Brain microvascular endothelial cell (primary cell): ENCODE measurements around the gene EXOC1L.

Source experiments
- DNase-seq: peaks from one replicate; pipeline ENCODE4 v3.0.0-alpha.2; 2020
- H3K27ac ChIP-seq: fragments of 250-450 bp; sonication (Bioruptor Pico); 2 replicates; pipeline ENCODE4 v1.5.1; 2020; ENCODE audit warnings: mild to moderate bottlenecking, moderate library complexity
- H3K27me3 ChIP-seq: fragments of 250-450 bp; sonication (Bioruptor Pico); replicated peaks from 2 replicates; pipeline ENCODE4 v1.5.1; 2020; ENCODE audit warnings: mild to moderate bottlenecking
- H3K36me3 ChIP-seq: fragments of 250-450 bp; sonication (Bioruptor Pico); replicated peaks from 2 replicates; pipeline ENCODE4 v1.5.1; 2020; ENCODE audit warnings: mild to moderate bottlenecking
- H3K4me3 ChIP-seq: 2 replicates; pipeline ENCODE4 v1.5.1; 2011; ENCODE audit warnings: low read depth, mild to moderate bottlenecking, control low read depth, low read length, moderate library complexity
- CTCF ChIP-seq: IDR thresholded peaks from 2 replicates; pipeline ENCODE4 v1.5.1; 2011; ENCODE audit warnings: low read depth, mild to moderate bottlenecking, moderate library complexity, low read length, control low read depth, inconsistent platforms; ENCODE audit errors: missing control alignments
- in situ Hi-C: cut with HindIII; loops from 2 replicates; pipeline ENCODE4 v1.10.0; 2017; ENCODE audit warnings: low sequenced_read_pairs, low pct_ligation_motif_present

EXOC1L gene

DNA sequence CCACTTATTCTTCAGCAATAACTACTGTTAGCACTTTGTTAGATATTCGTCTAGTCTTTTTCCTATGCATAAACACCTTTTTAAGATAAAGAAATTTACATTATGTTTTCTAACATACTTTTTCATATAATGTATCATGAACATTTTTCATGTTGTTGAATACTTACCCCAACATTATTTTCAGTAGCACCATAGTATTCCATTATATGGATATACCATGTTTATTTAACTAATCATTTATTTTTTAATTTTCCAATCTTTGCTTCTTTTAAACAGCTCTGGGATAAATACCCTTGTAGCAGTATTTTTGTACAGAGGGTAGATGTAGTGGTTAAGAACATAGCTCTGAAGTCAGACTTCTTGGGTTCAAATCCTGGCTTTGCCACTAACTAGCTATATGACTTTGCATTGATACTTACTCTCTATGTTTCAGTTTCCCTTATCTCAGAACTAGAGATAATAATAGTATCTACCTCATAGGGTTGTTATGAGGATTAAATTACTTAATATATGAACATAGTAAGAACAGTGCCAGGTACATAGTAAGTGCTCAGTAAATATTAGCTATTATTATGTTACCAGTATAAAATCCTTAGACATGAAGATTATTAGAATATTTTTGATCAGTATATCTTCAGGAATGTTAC, 45.1 kb downstream of the EXOC1L start:
- no peak for TF ChIP-seq CTCF
- in situ Hi-C loops = no loop called here

GRCh38 chr4:55865228-55865806, 45.7 kb downstream of the EXOC1L start:
- H3K36me3 ChIP-seq = peaks cover 13% of the 10 kb centered on the region
- no peak overlapping the region for H3K4me3 ChIP-seq
- no peaks in the 10 kb centered on the region for H3K27me3 ChIP-seq
- peak; percentile 36 for DNase-seq
- in situ Hi-C loops = no loop called here
- H3K27ac ChIP-seq = peak overlapping the region; percentile 78
- TF ChIP-seq CTCF = no peak

More for the DNA sequence above, 45.1 kb downstream of the EXOC1L start:
- Histone ChIP-seq H3K36me3 (peaks cover 9% of the 10 kb centered on the region), H3K27ac (peak overlapping the region; percentile 78), H3K4me3 (no peak overlapping the region), H3K27me3 (no peaks in the 10 kb centered on the region)
- no peak for DNase-seq

GRCh38 chr4:55866290-55866907, 46.8 kb downstream of the EXOC1L start:
- Histone ChIP-seq H3K4me3 (no peak overlapping the region), H3K36me3 (peaks cover 20% of the 10 kb centered on the region), H3K27me3 (no peaks in the 10 kb centered on the region), H3K27ac (peak overlapping the region; percentile 78)
- in situ Hi-C loops = no loop called here
- peak; percentile 82 for DNase-seq
- TF ChIP-seq CTCF = no peak

DNA sequence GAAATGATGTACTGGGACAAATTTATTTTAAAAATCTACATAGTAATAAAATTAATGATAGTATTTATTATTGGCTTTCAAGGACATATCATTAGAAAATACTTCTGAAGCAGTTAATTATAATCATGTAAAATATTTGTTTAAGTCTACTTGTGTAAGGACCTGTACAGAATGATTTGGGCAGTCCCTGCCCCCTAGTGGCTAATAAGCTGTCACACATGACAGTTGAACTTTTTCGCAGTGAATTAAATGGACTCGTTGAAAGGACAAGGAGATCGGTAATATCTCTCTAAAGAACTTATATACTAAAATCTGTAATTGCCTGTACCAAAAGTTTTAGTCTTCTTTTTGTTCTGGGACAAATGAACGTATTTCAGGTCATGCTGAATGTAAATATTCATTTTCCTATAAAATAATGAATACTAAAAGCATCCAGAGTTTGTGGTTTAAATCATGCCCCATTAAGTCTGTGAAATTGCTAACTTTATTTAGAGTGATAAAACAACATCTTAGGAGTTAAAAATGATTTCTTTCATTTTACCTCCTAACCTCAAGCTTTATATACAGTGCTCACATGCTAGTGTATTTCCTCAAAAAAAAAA, 47.5 kb downstream of the EXOC1L start:
- Histone ChIP-seq H3K27ac (peak overlapping the region; percentile 78), H3K4me3 (no peak overlapping the region), H3K36me3 (peaks cover 23% of the 10 kb centered on the region), H3K27me3 (no peaks in the 10 kb centered on the region)
- DNase-seq = peak; percentile 34
- in situ Hi-C loops = no loop called here
- peak; percentile 84 for TF ChIP-seq CTCF

- TF ChIP-seq CTCF = no peak
- Histone ChIP-seq H3K36me3 (peaks cover 24% of the 10 kb centered on the region), H3K27ac (no peak overlapping the region), H3K27me3 (no peaks in the 10 kb centered on the region), H3K4me3 (no peak overlapping the region)
- in situ Hi-C loops = no loop called here
- no peak for DNase-seq
Observed at GRCh38 chr4:55868581-55869090, 49.0 kb downstream of the EXOC1L start.
